T-helper 22 cell (primary cell): ENCODE results near the gene RARS1.
A peak's percentile ranks its signal among the peaks of the same experiment; 100 is the strongest.

Source experiments
- DNase-seq: peaks from one replicate; pipeline ENCODE4 v3.0.0-alpha.2; 2020; ENCODE audit warnings: low read depth

Gene RARS1

GRCh38 chr5:168486136-168486879 lies at the start of gene RARS1:
Gene RARS1, plus strand, starts transcription at chr5:168486471. Its CDS starts 28 bp downstream, at chr5:168486499.
- DNase-seq, result peak; percentile 81

- no peak for DNase-seq
Observed at GRCh38 chr5:168438349-168438748, 47.9 kb upstream of the RARS1 start.

GRCh38 chr5:168443533-168443932 lies 42.7 kb upstream of the RARS1 start:
- DNase-seq, result no peak

- DNase-seq, result no peak
Observed at GRCh38 chr5:168443950-168444700, 42.1 kb upstream of the RARS1 start.

- DNase-seq, result no peak
Observed at GRCh38 chr5:168446983-168447619, 39.2 kb upstream of the RARS1 start.

- no peak for DNase-seq
Observed at GRCh38 chr5:168447808-168448207, 38.5 kb upstream of the RARS1 start.

GRCh38 chr5:168449166-168449565 lies 37.1 kb upstream of the RARS1 start:
- no peak for DNase-seq

GRCh38 chr5:168451565-168451964 lies 34.7 kb upstream of the RARS1 start:
- DNase-seq, result no peak

- no peak for DNase-seq
Observed at GRCh38 chr5:168455201-168455600, 31.1 kb upstream of the RARS1 start.

- DNase-seq, result no peak
Observed at GRCh38 chr5:168457542-168457941, 28.7 kb upstream of the RARS1 start.

GRCh38 chr5:168460606-168461005 lies 25.7 kb upstream of the RARS1 start:
- DNase-seq, result no peak

GRCh38 chr5:168463081-168463480 lies 23.2 kb upstream of the RARS1 start:
- no peak for DNase-seq

- no peak for DNase-seq
Observed at GRCh38 chr5:168464214-168464613, 22.1 kb upstream of the RARS1 start.

- DNase-seq, result no peak
Observed at GRCh38 chr5:168464641-168465040, 21.6 kb upstream of the RARS1 start.

- no peak for DNase-seq
Observed at GRCh38 chr5:168467755-168468330, 18.4 kb upstream of the RARS1 start.

- DNase-seq, result no peak
Observed at GRCh38 chr5:168468836-168469235, 17.4 kb upstream of the RARS1 start.

- no peak for DNase-seq
Observed at GRCh38 chr5:168469816-168470215, 16.5 kb upstream of the RARS1 start.

- no peak for DNase-seq
Observed at GRCh38 chr5:168471785-168472184, 14.5 kb upstream of the RARS1 start.

- DNase-seq, result no peak
Observed at GRCh38 chr5:168472329-168472728, 13.9 kb upstream of the RARS1 start.

GRCh38 chr5:168474319-168474718 lies 12.0 kb upstream of the RARS1 start:
- no peak for DNase-seq

GRCh38 chr5:168477060-168477459 lies 9.2 kb upstream of the RARS1 start:
- no peak for DNase-seq

- no peak for DNase-seq
Observed at GRCh38 chr5:168479166-168479565, 7.1 kb upstream of the RARS1 start.

- DNase-seq, result no peak
Observed at GRCh38 chr5:168480601-168481000, 5.7 kb upstream of the RARS1 start.
